ENCODE data around the gene SERPINB5. TPM values are rescaled to one million over a fixed set of nuclear protein-coding genes. Genes with fewer than 3 reads are reported as not detected.

The SERPINB5 gene
- total RNA-seq, 1 experiment from 2014 or later: not detected

- CTCF ChIA-PET: no interaction called here
- ATAC-seq (no peak), DNase-seq (ENCODE audit: low read depth, low spot score) (no peak)
- Histone ChIP-seq H3K27ac (ENCODE audit: low read length) (no peak overlapping the region), H3K9me3 (ENCODE audit: control insufficient read depth, insufficient read depth, low read depth, low read length) (no peaks in the 10 kb centered on the region), H3K27me3 (ENCODE audit: control insufficient read depth, insufficient read depth, low read length) (no peaks in the 10 kb centered on the region), H3K36me3 (ENCODE audit: control insufficient read depth, insufficient read depth, low read length) (no peaks in the 10 kb centered on the region), H3K4me3 (ENCODE audit: low read depth in 2 of 2, low read length in 2 of 2) (no peak overlapping the region), H3K4me1 (ENCODE audit: control insufficient read depth, insufficient read depth, low read length) (no peaks in the 10 kb centered on the region)
- intact Hi-C loops (cut with micrococcal nuclease; ENCODE audit: unreplicated experiment): no loop called here
- in situ Hi-C loops (cut with HindIII; ENCODE audit: low pct_unique_long_range_greater_than_20kb, low sequenced_read_pairs): no loop called here
- TF ChIP-seq REST (IDR thresholded peaks at IDR 0.05; ENCODE audit: insufficient read depth in 1 of 2, low read depth in 2 of 2, low read length in 1 of 2) (no peak), CTCF (IDR thresholded peaks at IDR 0.05) (no peak), SIN3A (IDR thresholded peaks at IDR 0.05; ENCODE audit: borderline replicate concordance, insufficient read depth, low read depth, low read length) (no peak), POLR2AphosphoS5 (IDR thresholded peaks at IDR 0.05; ENCODE audit: low read depth, low read length) (no peak), TCF7L2 (IDR thresholded peaks at IDR 0.05; ENCODE audit: low read depth, low read length) (no peak)
- BruUV-seq (replicated peaks): no TSS peak
- POLR2A ChIA-PET: no interaction called here
These were observed 29.7 kb upstream of the SERPINB5 start for GRCh38 chr18:63447066-63447465.

- intact Hi-C loops (cut with micrococcal nuclease; ENCODE audit: unreplicated experiment): no loop called here
These were observed 27.3 kb upstream of the SERPINB5 start for GRCh38 chr18:63449426-63449825.

More at GRCh38 chr18:63449426-63449825, 27.3 kb upstream of the SERPINB5 start:
- no peak overlapping the region for H3K27ac ChIP-seq (ENCODE audit: low read length)
- no peak for TF ChIP-seq SIN3A (IDR thresholded peaks at IDR 0.05; ENCODE audit: borderline replicate concordance, insufficient read depth, low read depth, low read length)
- no peak for TF ChIP-seq TCF7L2 (IDR thresholded peaks at IDR 0.05; ENCODE audit: low read depth, low read length)
- TF ChIP-seq CTCF (IDR thresholded peaks at IDR 0.05): no peak
- TF ChIP-seq POLR2AphosphoS5 (IDR thresholded peaks at IDR 0.05; ENCODE audit: low read depth, low read length): no peak
- no peak for TF ChIP-seq REST (IDR thresholded peaks at IDR 0.05; ENCODE audit: insufficient read depth in 1 of 2, low read depth in 2 of 2, low read length in 1 of 2)
- in situ Hi-C loops (cut with HindIII; ENCODE audit: low pct_unique_long_range_greater_than_20kb, low sequenced_read_pairs): no loop called here
- H3K36me3 ChIP-seq (ENCODE audit: control insufficient read depth, insufficient read depth, low read length): no peaks in the 10 kb centered on the region
- DNase-seq (ENCODE audit: low read depth, low spot score): no peak
- no TSS peak for BruUV-seq (replicated peaks)
- no peak overlapping the region for H3K4me3 ChIP-seq (ENCODE audit: low read depth in 2 of 2, low read length in 2 of 2)
- POLR2A ChIA-PET: no interaction called here
- ATAC-seq: no peak
- H3K9me3 ChIP-seq (ENCODE audit: control insufficient read depth, insufficient read depth, low read depth, low read length): no peaks in the 10 kb centered on the region
- H3K4me1 ChIP-seq (ENCODE audit: control insufficient read depth, insufficient read depth, low read length): no peaks in the 10 kb centered on the region
- H3K27me3 ChIP-seq (ENCODE audit: control insufficient read depth, insufficient read depth, low read length): no peaks in the 10 kb centered on the region
- CTCF ChIA-PET: no interaction called here
